ENCODE data around the gene SPNS3. TPM values are rescaled to one million over a fixed set of nuclear protein-coding genes. Genes with fewer than 3 reads are reported as not detected.

The SPNS3 gene
- total and polyA plus RNA-seq, 2 donors (not counting 3 experiments of a cell fraction or from before 2014, with no cell fraction given): 0.18 to 0.66 TPM

DNA sequence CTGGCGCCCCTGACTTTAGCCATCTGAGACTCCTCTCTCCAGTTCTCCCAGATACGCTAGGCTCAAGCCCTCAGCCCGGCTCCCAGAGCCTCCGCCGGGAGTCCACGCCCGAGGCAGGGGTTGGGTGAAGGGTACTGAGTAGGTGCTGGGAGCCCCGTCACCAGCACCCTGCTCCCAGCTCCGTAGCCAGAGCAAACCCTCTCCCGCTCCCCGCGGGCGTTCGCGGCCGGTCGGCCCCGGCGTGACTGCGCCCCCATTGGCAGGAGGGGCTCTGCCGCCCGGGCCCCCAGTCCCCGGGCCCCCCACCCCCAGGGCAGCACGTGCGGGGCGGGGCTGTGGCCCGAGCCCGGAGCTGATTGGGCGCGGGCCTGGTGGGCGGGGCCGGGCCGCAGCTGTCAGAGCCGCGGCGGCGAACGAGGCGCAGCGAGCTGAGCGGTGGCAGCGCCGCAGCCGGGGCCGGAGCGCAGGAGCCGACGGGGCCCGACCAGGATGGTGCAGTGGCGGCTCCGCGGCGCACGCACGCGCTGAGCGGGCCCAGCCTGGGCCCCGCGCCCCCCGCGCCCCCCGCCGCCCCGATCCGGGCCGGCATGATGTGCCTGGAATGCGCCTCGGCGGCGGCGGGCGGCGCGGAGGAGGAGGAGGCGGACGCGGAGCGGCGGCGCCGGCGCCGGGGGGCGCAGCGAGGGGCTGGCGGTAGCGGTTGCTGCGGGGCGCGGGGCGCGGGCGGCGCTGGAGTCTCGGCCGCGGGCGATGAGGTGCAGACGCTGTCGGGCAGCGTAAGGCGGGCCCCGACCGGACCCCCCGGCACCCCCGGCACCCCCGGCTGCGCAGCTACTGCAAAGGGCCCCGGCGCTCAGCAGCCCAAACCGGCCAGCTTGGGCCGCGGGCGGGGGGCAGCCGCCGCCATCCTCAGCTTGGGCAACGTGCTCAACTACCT is 65.0 kb downstream of the SPNS3 start, which contains the start of gene SPNS2:
SPNS2 (plus strand) TSS at position 421 of the 937 bp plus-strand sequence; CDS start at position 588, 167 bp downstream.
- Histone ChIP-seq H3K36me3 (ENCODE audit: control insufficient read depth in 2 of 2, extremely low read depth in 1 of 2, insufficient read depth in 2 of 2, low read length in 2 of 2) (peaks cover 0 to 4% of the 10 kb centered on the region in 2 experiments), H3K9ac (replicated peaks; ENCODE audit: extremely low read depth, insufficient read depth, low read length) (peak within 1 kb of the TSS; percentile 35), H3K27ac (ENCODE audit: insufficient read depth, low read depth, low read length) (peak within 1 kb of the TSS; percentile 12), H2AFZ (ENCODE audit: low read depth, low read length) (peak within 1 kb of the TSS; percentile 33), H3K9me3 (replicated peaks; ENCODE audit: control insufficient read depth, insufficient read depth, low read length) (no peaks in the 10 kb centered on the region), H3K4me2 (ENCODE audit: insufficient read depth, low read length) (peak within 1 kb of the TSS; percentile 49), H3K79me2 (ENCODE audit: control insufficient read depth, insufficient read depth, low read length) (no peaks in the 10 kb centered on the region), H3K27me3 (ENCODE audit: control insufficient read depth in 2 of 2, insufficient read depth in 2 of 2, low read length in 2 of 2) (no peaks in the 10 kb centered on the region), H3K4me1 (ENCODE audit: control insufficient read depth, extremely low read depth, insufficient read depth, low read length) (peaks cover 22% of the 10 kb centered on the region), H3K9me1 (replicated peaks; ENCODE audit: control insufficient read depth, extremely low read depth, insufficient read depth, low read length) (no peaks in the 10 kb centered on the region), H3K4me3 (replicated peaks in 1 of 3; ENCODE audit: insufficient read depth in 1 of 3, low read depth in 1 of 3, low read length in 3 of 3) (peak within 1 kb of the TSS; percentile 19 to 84 (median 50)), H4K20me1 (replicated peaks; ENCODE audit: control insufficient read depth, extremely low read depth, insufficient read depth, low read length) (no peaks in the 10 kb centered on the region)
- intact Hi-C loops (cut with micrococcal nuclease) (loop anchor here (2.0 kb wide), 1 partner anchor 70 kb away; no protein-coding TSS in a partner anchor), dilution Hi-C loops (cut with MboI; ENCODE audit: extremely low pct_ligation_motif_present, low sequenced_read_pairs) (no loop called here)
- DNase-seq (ENCODE audit: low read depth, low spot score) (peak; percentile 64), FAIRE-seq (peak; percentile 48)
- BruUV-seq (replicated peaks): no TSS peak
- ChIA-PET POLR2A (interaction anchor here (0.6 to 2.4 kb wide), 2 partner anchors 40 to 426 kb away, joined by 3 to 8 read pairs; no protein-coding TSS in a partner anchor), CTCF (interaction anchor here (0.8 to 3.9 kb wide), 10 partner anchors 8 to 126 kb away, joined by 3 to 31 read pairs (median 4); no protein-coding TSS in a partner anchor)
- TF ChIP-seq CTCF (IDR thresholded peaks at IDR 0.05; ENCODE audit: extremely low read depth in 1 of 2, insufficient read depth in 1 of 2, low read depth in 1 of 2, low read length in 2 of 2): no peak
- TF ChIP-seq POLR2AphosphoS5 (IDR thresholded peaks at IDR 0.05; ENCODE audit: insufficient read depth, low read depth, low read length): peak; percentile 19
- peak; percentile 52 for TF ChIP-seq POLR2A (IDR thresholded peaks at IDR 0.05; ENCODE audit: low read depth, low read length)
- no peak for TF ChIP-seq MYC (IDR thresholded peaks at IDR 0.05; ENCODE audit: low read depth, low read length)
- no peak for TF ChIP-seq EZH2 (IDR thresholded peaks at IDR 0.05; ENCODE audit: borderline replicate concordance, low read depth, low read length, severe bottlenecking)

Data from endothelial cell of umbilical vein (primary cell).